Pons (tissue), 1 donor: ENCODE measurements around the gene NCR2.
A peak's percentile ranks its signal among the peaks of the same experiment; 100 is the strongest.
"Not testable (repeated sequence)": the region's sequence is repeated elsewhere in the genome, so short reads cannot be mapped to it uniquely, and the experiment has no call there.

Experiments used
- DNase-seq: peaks from one replicate; pipeline ENCODE4 v3.0.0-alpha.2; 2016; ENCODE audit warnings: low spot score

The NCR2 gene, protein sequence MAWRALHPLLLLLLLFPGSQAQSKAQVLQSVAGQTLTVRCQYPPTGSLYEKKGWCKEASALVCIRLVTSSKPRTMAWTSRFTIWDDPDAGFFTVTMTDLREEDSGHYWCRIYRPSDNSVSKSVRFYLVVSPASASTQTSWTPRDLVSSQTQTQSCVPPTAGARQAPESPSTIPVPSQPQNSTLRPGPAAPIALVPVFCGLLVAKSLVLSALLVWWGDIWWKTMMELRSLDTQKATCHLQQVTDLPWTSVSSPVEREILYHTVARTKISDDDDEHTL

DNA sequence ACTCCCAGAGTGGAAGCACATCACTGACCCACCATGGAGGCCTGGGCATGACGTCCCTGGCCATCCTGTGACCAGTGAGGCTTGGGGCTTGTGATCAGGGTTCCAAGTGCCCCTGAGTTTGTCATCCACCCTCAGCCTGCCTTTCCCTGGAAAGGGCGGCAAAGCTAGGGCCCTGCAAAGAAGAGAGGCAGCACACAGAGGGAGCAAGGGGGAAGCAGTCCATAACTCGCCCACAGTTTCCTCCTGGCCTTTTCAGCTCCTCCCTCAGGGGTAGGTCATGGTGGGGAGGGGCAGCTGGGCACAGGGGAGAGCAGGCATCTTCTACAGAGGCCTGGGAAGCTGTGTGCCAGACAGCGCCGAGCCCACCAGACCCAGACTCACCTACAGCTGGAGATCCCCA, at the start of gene NCR2:
TSS of gene NCR2 (plus strand) at position 313 of the 400 bp plus-strand sequence. CDS start 269 bp downstream, outside the sequence.
- DNase-seq, result no peak

DNA sequence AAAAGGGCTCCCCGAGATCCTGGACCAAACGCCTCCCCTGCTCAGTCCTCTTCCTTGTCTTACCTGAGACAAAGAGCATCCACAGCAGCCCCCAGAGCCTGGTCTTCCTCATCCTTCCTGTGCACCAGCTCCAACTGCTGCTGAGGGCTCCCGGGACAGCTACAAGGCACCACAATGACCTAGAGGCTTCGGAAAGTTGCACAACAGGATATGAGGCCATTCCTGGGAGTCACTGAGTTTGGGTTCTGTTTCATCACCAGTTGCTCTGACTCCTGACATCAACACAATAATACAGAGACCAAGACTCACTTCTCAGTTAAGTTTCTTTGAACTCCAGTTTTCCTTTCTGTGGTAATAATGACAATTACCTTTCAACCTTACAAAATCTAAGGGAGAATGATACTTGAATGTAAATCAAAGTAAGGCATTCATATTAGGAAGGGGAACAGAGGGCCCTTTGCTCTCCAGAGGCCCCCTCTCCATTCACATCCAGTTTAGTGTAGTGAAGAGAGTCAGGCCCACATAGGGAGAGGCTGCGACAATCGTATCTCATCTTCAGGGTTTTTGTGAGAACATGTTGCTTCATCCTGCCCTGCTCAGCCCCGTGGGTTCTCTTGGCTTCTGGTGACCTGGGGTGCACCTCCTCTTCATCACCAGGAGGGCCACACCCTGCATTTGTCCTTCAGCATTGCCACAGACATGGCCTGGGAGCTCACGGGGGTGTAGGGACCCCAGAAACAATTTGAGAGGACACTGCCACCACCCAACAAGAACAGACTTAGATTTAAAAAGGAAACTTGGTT, 48.7 kb upstream of the NCR2 start, which contains the start of gene TREM1:
TSS of gene TREM1 (minus strand) at position 139 of the 803 bp plus-strand sequence. CDS start at position 112, 27 bp downstream.
- peak; percentile 58 for DNase-seq

- no peak for DNase-seq
Measured at GRCh38 chr6:41288030-41288753, 47.2 kb upstream of the NCR2 start.

- DNase-seq, result no peak
Measured at GRCh38 chr6:41288754-41289129, 46.7 kb upstream of the NCR2 start.

- DNase-seq, result no peak
Measured at GRCh38 chr6:41289815-41290214, 45.6 kb upstream of the NCR2 start.

DNA sequence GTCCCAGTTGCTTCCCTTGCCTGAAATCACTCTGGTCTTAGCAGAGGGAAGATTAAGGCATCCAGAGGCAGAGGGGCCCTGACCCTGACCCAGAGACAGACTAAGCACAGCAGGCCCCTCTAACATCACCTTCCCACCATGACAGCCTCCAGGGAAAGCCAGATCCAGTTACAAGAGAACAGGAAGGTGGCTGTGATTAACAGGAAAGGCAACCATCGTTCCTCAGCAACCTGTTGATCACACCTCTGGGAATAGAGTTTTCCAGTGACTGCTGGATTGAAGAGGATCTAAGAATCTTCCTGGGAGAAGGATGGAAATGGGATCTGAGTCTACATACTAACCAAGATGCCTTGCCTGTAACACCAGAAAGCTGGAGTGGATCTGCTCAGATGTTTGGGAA, 43.7 kb upstream of the NCR2 start:
- no peak for DNase-seq

DNA sequence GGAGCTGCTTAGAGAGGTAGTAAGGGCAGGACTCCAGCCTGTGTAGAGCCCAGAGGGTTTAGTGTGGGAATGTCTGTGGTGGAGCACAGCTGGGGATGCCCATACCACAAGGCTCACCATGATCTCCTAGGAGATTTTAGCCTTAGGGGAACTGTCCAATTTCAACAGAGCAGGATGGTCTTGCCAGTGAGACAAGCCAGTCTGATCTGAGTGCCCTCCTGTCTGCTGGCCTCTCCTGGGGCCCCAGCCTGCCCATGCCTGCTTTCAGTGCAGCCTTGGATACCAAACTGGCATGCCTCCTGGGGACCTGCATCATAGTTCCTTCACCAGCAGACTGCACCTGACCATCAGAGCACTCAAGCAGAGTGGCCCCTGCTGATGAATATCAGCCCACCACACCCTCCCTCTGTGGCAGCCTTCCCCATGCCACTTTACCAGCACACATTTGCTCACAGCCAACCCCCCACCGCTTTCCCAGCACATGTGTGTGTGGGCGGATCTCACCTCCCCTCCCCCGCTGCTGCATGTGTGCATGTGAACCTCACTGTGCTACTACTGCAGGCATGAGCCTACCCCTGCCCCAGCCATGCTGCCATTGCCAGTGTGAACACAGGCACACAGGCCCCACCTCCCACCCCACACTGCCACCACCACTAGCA, 41.1 kb upstream of the NCR2 start:
- DNase-seq, result no peak

DNA sequence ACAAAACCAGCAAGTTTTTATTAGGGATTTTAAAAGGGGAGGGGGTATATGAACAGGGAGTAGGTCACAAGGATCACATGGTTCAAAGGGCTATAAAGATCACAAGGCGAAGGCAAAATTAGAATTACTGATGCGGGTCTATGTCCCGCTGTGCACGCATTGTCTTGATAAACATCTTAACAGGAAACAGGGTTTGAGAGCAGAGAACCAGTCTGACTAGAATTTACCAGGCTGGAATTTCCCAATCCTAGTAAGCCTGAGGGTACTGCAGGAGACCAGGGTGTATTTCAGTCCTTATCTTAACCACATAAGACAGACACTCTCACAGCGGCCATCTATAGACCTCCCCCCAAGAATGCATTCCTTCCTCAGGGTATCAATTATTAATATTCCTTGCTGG, 38.2 kb upstream of the NCR2 start:
- not testable (repeated sequence) for DNase-seq

DNA sequence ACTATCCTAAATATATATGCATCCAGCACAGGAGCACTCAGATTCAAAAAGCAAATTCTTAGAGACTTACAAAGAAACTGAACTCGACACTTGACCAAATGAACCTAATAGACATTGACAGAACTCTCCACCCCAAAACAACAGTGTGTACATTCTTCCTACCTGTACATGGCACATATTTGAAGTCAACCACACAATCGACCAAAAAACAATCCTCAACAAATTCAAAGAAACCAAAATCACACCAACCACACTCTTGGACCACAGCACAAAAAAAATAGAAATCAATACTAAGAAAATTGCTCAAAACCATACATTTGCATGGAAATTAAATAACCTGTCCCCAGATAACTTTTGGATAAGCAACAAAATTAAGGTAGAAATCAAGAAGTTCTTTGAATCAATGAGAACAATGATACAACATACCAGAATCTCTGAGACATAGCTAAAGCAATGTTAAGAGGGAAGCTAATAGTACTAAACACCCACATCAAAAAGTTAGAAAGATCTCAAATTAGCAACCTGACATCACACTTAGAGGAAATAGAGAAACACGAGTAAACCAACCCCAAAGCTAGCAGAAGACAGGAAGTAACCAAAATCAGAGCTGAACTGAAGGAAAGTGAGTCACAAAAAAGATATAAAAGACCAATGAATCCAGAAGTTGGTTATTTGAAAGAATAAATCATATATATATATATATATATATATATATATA, 36.5 kb upstream of the NCR2 start:
- DNase-seq, result peak; percentile 49

- no peak for DNase-seq
Measured at GRCh38 chr6:41302638-41303037, 32.8 kb upstream of the NCR2 start.

DNA sequence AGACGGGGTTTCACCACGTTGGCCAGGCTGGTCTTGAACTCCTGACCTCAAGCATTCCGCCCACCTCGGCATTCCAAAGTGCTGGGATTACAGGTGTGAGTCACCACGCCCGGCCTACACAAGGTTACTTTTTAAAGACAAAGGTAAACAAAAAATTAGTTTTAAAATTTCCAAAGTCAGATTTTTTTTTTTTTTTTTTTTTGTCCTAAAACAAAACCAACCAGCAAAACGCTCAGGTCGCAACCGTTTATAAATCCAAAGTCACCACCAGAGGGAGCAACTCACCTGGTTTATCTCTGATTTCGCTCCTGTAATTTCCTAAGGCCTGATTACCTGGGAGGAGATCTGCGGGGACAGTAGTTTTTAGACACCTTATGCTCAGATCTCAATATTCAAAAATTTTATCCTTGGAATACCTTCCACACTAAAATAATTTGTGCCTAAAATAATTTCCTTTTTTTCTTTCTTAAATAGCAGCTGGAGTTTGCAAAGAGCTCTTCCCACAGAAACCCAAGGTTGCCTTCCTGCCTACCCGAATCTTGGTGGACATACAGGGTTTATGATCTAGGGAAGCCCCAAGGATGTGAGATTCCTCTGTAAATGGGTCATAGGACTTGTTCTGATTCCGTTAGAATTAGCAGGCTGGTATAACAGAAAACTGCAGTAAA, 29.1 kb upstream of the NCR2 start:
- peak; percentile 44 for DNase-seq

- DNase-seq, result no peak
Measured at GRCh38 chr6:41315203-41315602, 20.2 kb upstream of the NCR2 start.

- no peak for DNase-seq
Measured at GRCh38 chr6:41315943-41316620, 19.3 kb upstream of the NCR2 start.

DNA sequence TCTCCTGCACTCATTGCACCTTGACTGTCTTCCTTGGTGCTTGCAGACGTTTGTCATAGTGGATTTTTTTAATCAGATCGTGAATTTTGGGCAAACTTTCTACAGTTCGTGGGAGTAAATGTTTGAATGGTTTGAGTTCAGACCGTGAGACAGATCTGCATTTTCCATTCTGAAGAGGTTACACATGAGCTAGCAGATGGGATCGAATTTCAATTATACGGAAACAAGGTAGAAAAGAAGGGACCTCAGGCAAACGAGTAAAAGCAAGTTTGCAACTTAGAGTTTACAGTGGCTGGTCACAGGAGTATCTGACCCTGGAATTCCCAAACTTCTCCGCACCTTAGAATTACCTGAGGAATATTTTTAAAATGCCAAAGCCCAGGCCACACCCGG, 17.2 kb upstream of the NCR2 start:
- DNase-seq, result no peak

- peak; percentile 60 for DNase-seq
Measured at GRCh38 chr6:41318654-41319565, 16.5 kb upstream of the NCR2 start.

DNA sequence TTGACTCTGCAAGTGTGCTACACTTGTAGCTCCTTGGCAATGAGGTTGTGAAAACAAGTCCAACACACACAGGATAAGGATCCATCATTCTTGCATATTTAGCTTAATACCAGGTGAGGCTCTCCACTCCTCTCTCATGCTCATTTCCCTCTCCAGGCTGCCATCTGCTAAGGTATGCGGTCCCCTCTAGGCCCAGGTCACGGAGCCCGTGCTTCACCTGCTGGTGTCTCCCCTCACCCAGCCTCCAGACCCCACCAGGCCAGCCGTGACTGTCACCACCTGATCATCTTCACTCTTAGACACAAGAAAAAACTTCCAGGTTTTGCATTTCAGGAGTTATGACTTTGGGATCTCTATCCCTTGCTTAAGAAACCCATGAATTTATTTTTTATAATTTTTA, 14.2 kb upstream of the NCR2 start:
- DNase-seq, result no peak

DNA sequence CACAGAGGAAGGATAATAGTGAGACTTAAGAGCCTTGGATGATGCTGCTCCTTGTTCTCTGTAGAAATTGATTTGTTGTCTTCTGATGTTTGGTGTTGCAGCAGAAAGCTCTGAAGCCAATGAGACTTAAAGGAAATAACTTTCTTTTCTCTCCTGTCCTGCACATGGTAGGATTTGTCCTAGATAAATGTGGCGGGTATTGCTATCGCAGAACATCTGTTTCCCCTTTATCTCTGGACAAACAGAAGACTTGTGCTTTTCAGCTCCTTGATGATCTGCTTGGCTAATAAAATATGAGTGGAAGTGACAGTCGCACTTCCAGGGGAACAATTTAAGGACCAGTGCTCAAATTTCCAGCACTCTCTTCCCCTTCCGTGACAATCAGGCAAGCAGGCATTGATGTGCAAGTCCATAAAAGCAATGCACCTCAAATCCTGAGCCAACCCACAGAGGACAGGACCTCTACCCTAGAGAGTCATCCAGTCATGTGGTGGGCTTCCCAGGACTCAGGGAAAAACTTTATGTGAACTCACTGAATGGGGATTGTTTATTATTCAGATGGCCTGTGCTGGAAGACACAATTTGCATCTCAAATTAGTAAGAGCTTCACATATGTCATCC, 9.9 kb upstream of the NCR2 start:
- DNase-seq, result no peak

DNA sequence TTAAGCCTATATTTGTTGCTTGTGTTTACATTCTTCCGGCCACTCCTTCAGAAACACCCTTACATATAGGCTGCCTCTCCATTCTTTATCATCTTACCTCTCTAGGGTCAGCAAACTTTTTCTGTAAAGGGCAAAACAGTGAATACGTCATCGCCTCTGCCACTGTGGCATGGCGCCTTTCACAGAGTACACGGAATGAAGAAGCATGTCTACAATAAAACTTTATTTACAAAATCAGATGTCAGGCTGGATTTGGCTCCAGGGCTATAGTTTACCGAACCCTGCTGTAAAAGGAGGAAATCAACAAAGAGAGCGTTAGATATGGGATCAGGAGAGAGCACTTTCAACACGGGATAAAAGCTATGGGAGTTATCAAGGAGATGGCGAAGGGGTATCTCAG, 9.3 kb upstream of the NCR2 start:
- no peak for DNase-seq

DNA sequence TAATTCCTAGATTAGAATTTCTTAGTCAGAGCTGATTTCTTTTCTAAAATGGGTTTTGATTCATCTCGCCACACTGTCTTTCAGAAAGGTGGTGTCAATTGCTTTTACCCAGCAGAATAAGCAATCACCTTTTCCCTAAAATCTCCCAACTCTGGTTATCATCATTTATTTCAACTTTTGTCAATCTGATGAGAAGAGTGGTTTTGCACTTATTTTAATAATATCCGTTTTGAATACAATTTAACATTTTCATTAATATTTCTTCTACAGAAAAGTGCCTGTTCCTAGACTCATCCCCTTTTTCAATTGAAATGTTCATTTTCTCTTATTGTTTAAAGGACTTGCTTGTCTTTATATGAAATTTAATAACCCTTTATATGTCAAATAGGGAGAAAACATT, 8.2 kb upstream of the NCR2 start:
- no peak for DNase-seq
